ENCODE measurements around the gene SAMD3. TPM values are rescaled to one million over a fixed set of nuclear protein-coding genes. Genes with fewer than 3 reads are reported as not detected.
A peak's percentile ranks its signal among the peaks of the same experiment; 100 is the strongest.
"Not testable (repeated sequence)": the region's sequence is repeated elsewhere in the genome, so short reads cannot be mapped to it uniquely, and the experiment has no call there.

Gene SAMD3, protein sequence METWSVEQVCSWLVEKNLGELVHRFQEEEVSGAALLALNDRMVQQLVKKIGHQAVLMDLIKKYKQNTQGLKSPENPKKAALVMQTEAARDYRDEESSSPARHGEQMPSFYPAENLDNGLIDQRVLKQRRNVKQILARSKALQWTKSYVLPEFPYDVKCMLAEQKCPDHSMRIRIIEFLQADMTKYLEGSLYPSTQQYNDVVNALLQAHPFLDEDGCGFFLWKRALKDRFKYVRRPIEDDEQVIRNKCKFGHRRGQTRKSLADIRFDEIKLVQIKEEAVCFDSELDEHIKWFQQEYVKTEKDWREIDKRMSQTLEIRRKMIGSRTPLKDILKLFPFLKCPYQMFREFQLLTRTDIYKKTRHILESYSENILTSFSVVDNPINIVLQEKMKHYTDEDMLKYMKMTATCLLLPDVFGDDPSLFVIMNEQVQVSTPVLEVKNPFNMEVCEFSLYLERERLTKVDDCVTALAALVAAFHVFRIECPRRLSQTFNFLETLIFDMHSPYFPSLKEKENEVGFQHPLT
- 1 to 10 TPM; 1.4 to 1.5 TPM for total RNA-seq

DNA sequence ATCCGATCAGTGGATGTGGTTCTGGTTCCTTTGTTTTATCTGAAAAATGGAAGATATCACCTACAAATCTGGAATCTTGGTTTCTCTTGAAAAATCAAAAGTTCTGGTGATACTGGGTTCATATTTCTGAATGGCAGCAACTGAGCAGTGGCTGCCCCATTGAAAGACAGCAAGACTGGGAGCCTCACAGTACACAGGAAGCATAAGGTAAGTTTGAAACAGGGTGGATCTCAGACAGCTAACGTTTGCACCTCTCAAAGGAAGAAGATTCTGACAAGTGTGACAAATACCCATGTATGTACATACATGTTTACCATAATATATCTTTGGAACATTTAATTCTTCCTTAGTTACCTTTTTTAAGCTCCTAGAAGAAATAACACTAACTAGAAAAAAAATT lies at the start of gene SAMD3:
Gene SAMD3, minus strand, starts transcription at position 177 of the 400 bp plus-strand sequence. CDS start 7,678 bp downstream, outside the sequence.
- H3K27me3 Mint-ChIP-seq: no peaks in the 10 kb centered on the region
- peak within 1 kb of the TSS; percentile 56 for H3K4me3 Mint-ChIP-seq
- H3K27ac Mint-ChIP-seq: peak within 1 kb of the TSS; percentile 50
- ATAC-seq (replicated peaks): peak; percentile 49
- peaks cover 6% of the 10 kb centered on the region for H3K9me3 Mint-ChIP-seq
- no peaks in the 10 kb centered on the region for H3K36me3 Mint-ChIP-seq (ENCODE audit: low read depth)
- peaks cover 11% of the 10 kb centered on the region for H3K4me1 Mint-ChIP-seq

DNA sequence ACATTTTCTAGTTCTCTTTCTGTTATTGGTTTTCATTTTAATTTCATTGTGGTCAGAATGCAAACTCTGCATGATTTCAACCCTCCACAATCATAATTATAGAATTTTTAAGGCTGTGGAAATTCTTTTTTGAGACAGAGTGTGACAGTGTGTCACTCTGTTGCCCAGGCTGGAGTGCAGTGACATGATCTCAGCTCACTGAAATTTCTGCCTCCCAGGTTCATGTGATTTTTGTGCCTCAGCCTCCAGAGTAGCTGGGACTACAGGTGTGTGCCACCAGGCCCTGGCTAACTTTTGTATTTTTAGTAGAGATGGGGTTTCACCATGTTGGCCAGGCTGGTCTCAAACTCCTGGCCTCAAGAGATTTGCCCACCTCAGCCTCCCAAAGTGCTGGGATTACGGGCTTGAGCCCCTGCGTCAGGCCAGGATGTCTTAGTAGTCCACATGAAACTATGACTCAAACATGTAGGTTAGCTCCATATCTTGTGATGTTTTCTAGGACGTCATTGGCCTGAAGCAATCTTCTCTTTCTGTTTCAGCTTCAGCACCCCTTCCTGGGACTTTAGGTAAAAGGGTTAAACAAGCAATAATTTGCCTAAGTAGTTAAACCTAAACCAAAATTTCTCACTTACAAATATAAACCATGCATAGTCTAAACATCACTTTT lies 47.4 kb upstream of the SAMD3 start:
- Mint-ChIP-seq H3K4me1 (no peaks in the 10 kb centered on the region), H3K27me3 (no peaks in the 10 kb centered on the region), H3K9me3 (peaks cover 4% of the 10 kb centered on the region), H3K4me3 (no peak overlapping the region), H3K27ac (no peak overlapping the region), H3K36me3 (ENCODE audit: low read depth) (no peaks in the 10 kb centered on the region)
- peak; percentile 37 for ATAC-seq (replicated peaks)

DNA sequence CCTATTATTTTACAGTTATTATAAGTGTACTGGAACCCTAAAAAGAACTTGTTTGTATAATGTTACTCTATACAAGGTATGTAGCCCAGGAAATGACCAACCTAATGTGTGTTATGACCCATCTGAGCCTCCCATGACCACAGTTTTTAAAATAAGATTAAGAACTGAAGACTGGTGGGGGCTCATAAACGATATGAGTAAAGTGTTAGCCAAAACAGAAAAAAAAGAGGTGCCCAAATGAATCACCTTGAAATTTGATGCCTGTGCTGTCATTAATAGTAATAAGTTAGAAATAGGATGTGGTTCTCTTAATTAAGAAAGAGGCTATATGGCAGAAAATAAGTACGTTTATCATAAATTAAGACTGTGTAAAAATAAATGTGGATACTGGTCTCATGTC lies 42.8 kb upstream of the SAMD3 start:
- not testable (repeated sequence) for H3K4me3 Mint-ChIP-seq; H3K36me3 Mint-ChIP-seq (ENCODE audit: low read depth); H3K27ac Mint-ChIP-seq; H3K9me3 Mint-ChIP-seq; H3K27me3 Mint-ChIP-seq; ATAC-seq (replicated peaks); H3K4me1 Mint-ChIP-seq

DNA sequence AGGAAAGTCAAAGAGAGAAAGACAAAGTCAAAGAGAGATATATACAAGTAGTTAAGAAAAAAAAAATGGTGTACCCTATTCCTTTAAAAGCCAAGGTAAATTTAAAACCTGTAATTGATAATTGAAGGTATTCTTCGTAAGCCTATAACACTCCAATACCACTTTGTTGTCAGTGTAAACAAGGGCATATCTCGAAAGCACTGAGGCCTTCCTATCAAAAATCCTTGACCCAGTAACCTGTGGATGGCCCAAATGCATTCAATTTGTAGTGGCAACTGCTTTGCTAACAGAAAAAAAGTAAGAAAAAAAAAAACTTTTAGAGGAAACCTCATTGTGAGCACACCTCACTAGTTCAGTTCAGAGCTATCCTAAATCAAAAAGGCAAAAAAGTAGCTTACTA lies 39.3 kb upstream of the SAMD3 start:
- peaks cover 25% of the 10 kb centered on the region for H3K4me1 Mint-ChIP-seq
- H3K36me3 Mint-ChIP-seq (ENCODE audit: low read depth): no peaks in the 10 kb centered on the region
- no peak for ATAC-seq (replicated peaks)
- no peaks in the 10 kb centered on the region for H3K27me3 Mint-ChIP-seq
- H3K9me3 Mint-ChIP-seq: peaks cover 6% of the 10 kb centered on the region
- H3K4me3 Mint-ChIP-seq: peak overlapping the region; percentile 77
- peak overlapping the region; percentile 76 for H3K27ac Mint-ChIP-seq

DNA sequence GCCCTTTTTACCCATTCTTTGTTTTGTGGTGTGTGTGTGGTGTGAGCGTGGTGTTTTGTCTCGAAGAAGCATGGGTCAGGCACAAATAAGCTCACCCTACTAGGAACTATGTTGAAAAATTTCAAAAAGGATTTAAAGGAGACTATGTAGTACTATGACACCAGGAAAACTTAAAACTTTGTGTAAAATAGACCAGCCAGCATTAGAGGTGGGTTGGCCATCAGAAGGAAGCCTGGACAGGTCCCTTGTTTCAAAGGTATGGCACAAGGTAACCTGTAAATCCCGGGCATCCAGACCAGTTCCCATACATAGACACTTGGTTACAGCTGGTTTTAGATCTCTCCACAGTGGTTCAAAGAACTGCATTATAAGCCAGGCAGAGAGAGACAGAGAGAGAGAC lies 38.8 kb upstream of the SAMD3 start:
- not testable (repeated sequence) for ATAC-seq (replicated peaks); H3K36me3 Mint-ChIP-seq (ENCODE audit: low read depth); H3K9me3 Mint-ChIP-seq; H3K27me3 Mint-ChIP-seq
- Mint-ChIP-seq H3K4me1 (peaks cover 25% of the 10 kb centered on the region), H3K4me3 (peak overlapping the region; percentile 77), H3K27ac (peak overlapping the region; percentile 76)

DNA sequence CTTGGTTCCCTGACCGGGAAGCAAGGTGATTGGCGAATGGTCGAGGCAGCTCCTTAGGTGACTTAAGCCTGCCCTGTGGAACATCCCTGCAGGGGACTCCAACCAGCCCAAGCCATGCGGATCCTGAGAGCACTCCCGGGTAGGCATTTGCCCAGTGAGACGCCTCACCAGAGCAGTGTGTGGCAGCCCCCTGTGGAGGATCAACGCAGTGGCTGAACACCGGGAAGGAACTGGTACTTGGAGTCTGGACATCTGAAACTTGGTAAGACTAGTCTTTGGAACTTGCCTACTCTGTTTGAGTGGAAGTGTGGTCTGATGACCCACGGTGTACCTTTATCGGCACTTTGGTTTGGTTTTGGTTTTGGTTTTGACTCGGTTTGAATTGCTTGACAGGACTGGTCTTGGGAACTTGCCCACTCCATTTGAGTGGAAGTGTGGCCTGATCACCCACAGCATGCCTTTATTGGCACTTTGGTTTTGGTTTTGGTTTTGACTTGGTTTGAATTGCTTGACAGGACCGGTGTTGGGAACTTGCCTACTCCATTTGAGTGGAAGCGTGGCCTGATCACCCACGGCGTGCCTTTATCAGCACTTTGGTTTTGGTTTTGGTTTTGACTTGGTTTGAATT lies 38.0 kb upstream of the SAMD3 start:
- H3K27ac Mint-ChIP-seq: peak overlapping the region; percentile 81
- H3K36me3 Mint-ChIP-seq (ENCODE audit: low read depth); H3K9me3 Mint-ChIP-seq; H3K27me3 Mint-ChIP-seq: not testable (repeated sequence)
- H3K4me1 Mint-ChIP-seq: peaks cover 25% of the 10 kb centered on the region
- peak; percentile 38 for ATAC-seq (replicated peaks)
- peak overlapping the region; percentile 77 for H3K4me3 Mint-ChIP-seq

DNA sequence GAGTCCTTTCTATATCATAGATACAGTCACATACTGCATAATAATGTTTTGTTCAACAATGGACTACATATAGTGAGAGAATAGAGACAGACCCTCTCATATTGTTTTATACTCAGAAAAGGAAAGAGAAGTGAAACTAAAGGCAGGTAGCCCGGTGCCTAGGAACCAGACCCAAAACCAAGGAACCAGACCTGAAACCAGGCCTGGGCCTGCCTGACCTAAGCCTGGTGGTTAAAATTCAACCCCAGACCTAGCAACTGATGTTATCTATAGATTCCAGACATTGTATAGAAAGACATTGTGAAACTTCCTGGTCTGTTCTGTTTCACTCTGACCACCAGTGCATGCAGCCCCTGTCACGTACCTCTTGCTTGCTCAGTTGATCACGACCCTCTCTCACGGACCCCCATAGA lies 37.3 kb upstream of the SAMD3 start:
- H3K9me3 Mint-ChIP-seq; H3K27me3 Mint-ChIP-seq; H3K36me3 Mint-ChIP-seq (ENCODE audit: low read depth): not testable (repeated sequence)
- peak; percentile 63 for ATAC-seq (replicated peaks)
- Mint-ChIP-seq H3K4me1 (peaks cover 25% of the 10 kb centered on the region), H3K4me3 (peak overlapping the region; percentile 77), H3K27ac (peak overlapping the region; percentile 81)

DNA sequence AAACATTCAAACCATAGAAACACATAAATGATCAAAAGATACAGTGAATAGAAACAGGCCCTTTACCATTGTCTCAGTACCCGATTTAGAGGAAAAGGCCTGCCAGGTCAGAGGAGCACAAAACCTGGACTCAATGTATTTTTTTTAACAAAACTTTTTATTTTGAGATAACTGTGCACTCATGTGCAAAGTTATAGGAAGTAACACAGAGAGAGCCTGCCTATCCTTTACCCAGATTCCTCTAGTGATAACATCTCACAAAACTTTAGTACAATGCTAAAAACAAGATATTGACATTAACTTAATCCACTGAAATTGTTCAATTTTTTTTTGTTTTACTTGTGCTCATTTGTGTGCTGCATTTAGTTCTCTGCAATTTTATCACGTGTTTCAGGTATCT lies 36.8 kb upstream of the SAMD3 start:
- peak overlapping the region; percentile 81 for H3K27ac Mint-ChIP-seq
- no peak for ATAC-seq (replicated peaks)
- H3K4me3 Mint-ChIP-seq: peak overlapping the region; percentile 77
- H3K4me1 Mint-ChIP-seq: peaks cover 25% of the 10 kb centered on the region
- peaks cover 6% of the 10 kb centered on the region for H3K9me3 Mint-ChIP-seq
- no peaks in the 10 kb centered on the region for H3K36me3 Mint-ChIP-seq (ENCODE audit: low read depth)
- no peaks in the 10 kb centered on the region for H3K27me3 Mint-ChIP-seq

DNA sequence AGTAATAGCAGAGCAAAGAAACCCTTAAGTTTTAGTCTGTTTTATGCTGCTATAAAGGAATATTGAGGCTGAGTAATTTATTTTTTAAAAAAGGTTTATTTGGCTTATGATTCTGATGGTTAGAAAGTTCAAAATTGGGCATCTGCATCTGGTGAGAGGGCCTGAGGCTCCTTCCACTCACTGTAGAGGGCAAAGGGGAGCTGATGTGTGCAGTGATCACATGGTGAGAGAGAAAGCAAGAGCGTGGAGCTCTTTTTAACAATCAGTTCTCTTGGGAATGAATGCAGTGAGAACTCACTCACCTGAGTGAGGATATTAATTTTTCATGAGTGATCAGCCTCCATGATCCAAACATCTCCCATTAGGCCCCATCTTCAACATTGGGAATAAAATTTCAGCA lies 36.4 kb upstream of the SAMD3 start:
- H3K9me3 Mint-ChIP-seq: peaks cover 6% of the 10 kb centered on the region
- H3K36me3 Mint-ChIP-seq (ENCODE audit: low read depth): no peaks in the 10 kb centered on the region
- peaks cover 25% of the 10 kb centered on the region for H3K4me1 Mint-ChIP-seq
- H3K27me3 Mint-ChIP-seq: no peaks in the 10 kb centered on the region
- no peak for ATAC-seq (replicated peaks)
- H3K27ac Mint-ChIP-seq: no peak overlapping the region
- peak overlapping the region; percentile 77 for H3K4me3 Mint-ChIP-seq

DNA sequence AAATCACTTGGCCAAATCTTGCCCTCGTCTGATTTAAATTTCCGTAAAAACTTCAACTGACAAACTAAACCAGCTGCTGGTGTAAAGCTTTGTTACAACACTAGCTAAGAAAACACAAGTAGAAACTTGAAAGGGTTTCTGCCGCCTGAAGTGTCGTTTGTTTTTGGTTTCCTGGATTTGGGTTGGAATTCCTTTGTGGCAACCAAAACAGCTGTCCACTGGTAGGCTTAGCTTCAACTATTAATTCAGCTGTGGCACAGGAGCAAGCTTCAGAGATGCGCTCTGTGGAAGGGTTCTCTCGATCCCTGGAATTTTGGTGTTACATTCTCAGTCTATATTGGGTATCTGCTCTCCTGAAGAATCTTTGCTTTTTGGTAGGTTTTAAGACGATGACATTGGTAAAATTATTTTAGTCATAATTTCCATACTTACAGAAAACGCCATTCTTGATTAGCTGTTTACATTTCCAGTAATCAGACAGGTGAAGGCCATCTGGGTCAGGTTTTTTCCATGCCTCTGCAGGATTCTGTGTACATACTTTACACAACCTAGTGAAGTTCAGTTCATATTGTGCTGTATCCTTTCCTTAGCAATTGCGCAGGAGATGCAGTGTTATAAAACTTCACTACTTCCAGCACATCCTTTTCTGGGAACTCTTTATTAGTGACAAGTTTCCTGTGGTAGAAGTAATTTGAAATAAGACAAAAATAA lies 29.9 kb upstream of the SAMD3 start:
- Mint-ChIP-seq H3K36me3 (ENCODE audit: low read depth) (no peaks in the 10 kb centered on the region), H3K27me3 (no peaks in the 10 kb centered on the region), H3K4me1 (no peaks in the 10 kb centered on the region), H3K9me3 (no peaks in the 10 kb centered on the region), H3K4me3 (no peak overlapping the region), H3K27ac (no peak overlapping the region)
- no peak for ATAC-seq (replicated peaks)

DNA sequence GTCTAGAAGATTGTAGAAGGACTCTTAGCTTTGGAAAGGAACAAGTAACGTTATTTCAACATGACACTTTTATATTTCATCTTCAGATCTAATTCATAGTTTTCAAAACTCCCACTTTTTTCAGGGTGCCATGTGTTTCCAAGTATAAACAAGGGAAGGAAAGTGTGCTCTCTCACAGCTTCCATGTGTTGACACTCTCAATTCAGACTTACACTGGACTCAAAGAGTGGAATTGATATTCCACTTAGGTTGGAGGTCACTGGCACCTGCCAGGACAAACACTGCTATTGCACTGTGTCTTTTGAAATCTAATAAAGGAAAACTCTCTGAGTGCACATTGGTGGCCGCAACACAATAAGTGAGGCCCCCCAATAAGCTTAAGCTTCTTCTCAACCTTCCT lies 22.5 kb upstream of the SAMD3 start:
- H3K27ac Mint-ChIP-seq: no peak overlapping the region
- H3K4me1 Mint-ChIP-seq: no peaks in the 10 kb centered on the region
- H3K9me3 Mint-ChIP-seq: no peaks in the 10 kb centered on the region
- no peak overlapping the region for H3K4me3 Mint-ChIP-seq
- H3K36me3 Mint-ChIP-seq (ENCODE audit: low read depth): no peaks in the 10 kb centered on the region
- H3K27me3 Mint-ChIP-seq: no peaks in the 10 kb centered on the region
- ATAC-seq (replicated peaks): no peak

DNA sequence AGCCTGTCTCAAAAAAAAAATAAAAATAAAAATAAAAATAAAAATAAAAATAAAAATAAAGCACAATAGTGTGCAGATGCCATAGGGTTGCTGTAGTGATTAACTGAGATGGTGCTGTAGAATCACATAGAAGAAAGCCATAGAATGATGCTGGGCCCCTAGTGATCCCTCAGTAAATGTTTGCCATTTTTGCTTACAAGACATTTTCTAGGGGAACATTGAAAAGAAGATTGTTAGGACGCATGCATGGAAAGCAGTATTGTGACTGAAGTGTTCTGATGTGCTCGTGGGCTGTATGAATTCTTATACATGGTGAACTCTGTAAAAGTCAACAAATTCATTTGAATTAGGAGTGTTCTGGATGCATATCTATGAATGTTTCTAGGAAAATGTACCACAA lies 22.0 kb upstream of the SAMD3 start:
- H3K27me3 Mint-ChIP-seq: no peaks in the 10 kb centered on the region
- ATAC-seq (replicated peaks): no peak
- no peaks in the 10 kb centered on the region for H3K9me3 Mint-ChIP-seq
- H3K27ac Mint-ChIP-seq: no peak overlapping the region
- H3K4me3 Mint-ChIP-seq: no peak overlapping the region
- H3K4me1 Mint-ChIP-seq: no peaks in the 10 kb centered on the region
- no peaks in the 10 kb centered on the region for H3K36me3 Mint-ChIP-seq (ENCODE audit: low read depth)

DNA sequence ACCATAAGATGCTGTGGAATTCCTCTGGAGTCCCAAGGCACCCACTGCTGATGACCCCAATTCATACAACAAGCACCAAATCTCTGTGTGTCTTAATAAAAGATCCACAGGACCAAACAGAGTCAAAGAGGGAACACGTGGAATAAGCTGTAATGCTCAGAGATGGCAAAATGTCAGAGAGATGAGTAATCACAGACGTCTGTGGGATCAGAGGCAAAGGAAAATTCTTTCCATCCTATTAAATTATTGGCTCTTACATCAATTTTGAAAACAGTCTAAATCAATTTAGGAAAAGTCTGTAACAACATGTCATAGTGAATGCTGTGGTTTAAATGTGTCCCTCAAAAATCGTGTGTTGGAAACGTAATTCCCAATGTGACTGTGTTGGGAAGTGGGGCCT lies 17.5 kb upstream of the SAMD3 start:
- Mint-ChIP-seq H3K9me3 (no peaks in the 10 kb centered on the region), H3K4me1 (no peaks in the 10 kb centered on the region), H3K4me3 (no peak overlapping the region), H3K36me3 (ENCODE audit: low read depth) (no peaks in the 10 kb centered on the region), H3K27me3 (no peaks in the 10 kb centered on the region), H3K27ac (no peak overlapping the region)
- no peak for ATAC-seq (replicated peaks)

DNA sequence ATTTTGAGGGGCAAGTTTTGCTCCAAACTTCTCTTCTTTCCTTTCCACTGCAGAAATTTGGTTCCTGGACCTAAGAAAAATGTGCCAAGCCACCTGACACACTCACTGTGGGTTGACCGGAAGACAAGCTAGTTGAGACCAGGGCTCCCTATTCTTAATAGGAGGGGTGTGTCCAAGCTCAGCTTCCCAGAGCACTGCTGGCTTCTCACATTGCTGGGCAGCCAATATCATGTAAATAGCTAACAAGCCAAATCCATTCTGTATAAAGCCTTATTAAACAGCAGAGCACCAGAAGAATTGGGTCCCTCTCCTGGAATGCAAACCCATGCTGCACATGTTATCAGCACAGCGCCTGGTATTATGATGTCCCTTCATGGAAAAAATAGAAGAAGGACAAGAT lies 17.0 kb upstream of the SAMD3 start:
- ATAC-seq (replicated peaks): no peak
- Mint-ChIP-seq H3K9me3 (no peaks in the 10 kb centered on the region), H3K36me3 (ENCODE audit: low read depth) (no peaks in the 10 kb centered on the region), H3K4me3 (no peak overlapping the region), H3K27ac (no peak overlapping the region), H3K27me3 (no peaks in the 10 kb centered on the region), H3K4me1 (no peaks in the 10 kb centered on the region)

Measured in activated T-helper 17 cell treated with anti-CD3 and anti-CD28 coated beads, Interleukin-2, amount 50 U/mL, for 72 hours (primary cell).